ENCODE data around the gene LRMDA.

Gene LRMDA

GRCh38 chr10:75546004-75546403 lies 114.6 kb downstream of the LRMDA start:
- no peak overlapping the region for H3K4me3 ChIP-seq (ENCODE audit: low read depth, low read length)
- no peak for TF ChIP-seq CTCF (IDR thresholded peaks at IDR 0.05; ENCODE audit: borderline replicate concordance, insufficient read depth, low read depth, low read length)

GRCh38 chr10:75547391-75548298 lies 116.2 kb downstream of the LRMDA start:
- H3K4me3 ChIP-seq (ENCODE audit: low read depth, low read length), result no peak overlapping the region
- TF ChIP-seq CTCF (IDR thresholded peaks at IDR 0.05; ENCODE audit: borderline replicate concordance, insufficient read depth, low read depth, low read length), result no peak

- no peak overlapping the region for H3K4me3 ChIP-seq (ENCODE audit: low read depth, low read length)
- no peak for TF ChIP-seq CTCF (IDR thresholded peaks at IDR 0.05; ENCODE audit: borderline replicate concordance, insufficient read depth, low read depth, low read length)
Observed at GRCh38 chr10:75548356-75548755, 116.9 kb downstream of the LRMDA start.

- no peak for TF ChIP-seq CTCF (IDR thresholded peaks at IDR 0.05; ENCODE audit: borderline replicate concordance, insufficient read depth, low read depth, low read length)
- H3K4me3 ChIP-seq (ENCODE audit: low read depth, low read length), result no peak overlapping the region
Observed at GRCh38 chr10:75550191-75550590, 118.8 kb downstream of the LRMDA start.

- no peak for TF ChIP-seq CTCF (IDR thresholded peaks at IDR 0.05; ENCODE audit: borderline replicate concordance, insufficient read depth, low read depth, low read length)
- no peak overlapping the region for H3K4me3 ChIP-seq (ENCODE audit: low read depth, low read length)
Observed at GRCh38 chr10:75552171-75552570, 120.7 kb downstream of the LRMDA start.

- TF ChIP-seq CTCF (IDR thresholded peaks at IDR 0.05; ENCODE audit: borderline replicate concordance, insufficient read depth, low read depth, low read length), result no peak
- H3K4me3 ChIP-seq (ENCODE audit: low read depth, low read length), result no peak overlapping the region
Observed at GRCh38 chr10:75553550-75553949, 122.1 kb downstream of the LRMDA start.

- no peak for TF ChIP-seq CTCF (IDR thresholded peaks at IDR 0.05; ENCODE audit: borderline replicate concordance, insufficient read depth, low read depth, low read length)
Observed at GRCh38 chr10:75555323-75555722, 123.9 kb downstream of the LRMDA start.

More at GRCh38 chr10:75555323-75555722, 123.9 kb downstream of the LRMDA start:
- no peak overlapping the region for H3K4me3 ChIP-seq (ENCODE audit: low read depth, low read length)
